ENCODE data around the gene MAP2K6.

The MAP2K6 gene

GRCh38 chr17:69402052-69402451 is 12.4 kb upstream of the MAP2K6 start:
- TF ChIP-seq, protein P1, sequence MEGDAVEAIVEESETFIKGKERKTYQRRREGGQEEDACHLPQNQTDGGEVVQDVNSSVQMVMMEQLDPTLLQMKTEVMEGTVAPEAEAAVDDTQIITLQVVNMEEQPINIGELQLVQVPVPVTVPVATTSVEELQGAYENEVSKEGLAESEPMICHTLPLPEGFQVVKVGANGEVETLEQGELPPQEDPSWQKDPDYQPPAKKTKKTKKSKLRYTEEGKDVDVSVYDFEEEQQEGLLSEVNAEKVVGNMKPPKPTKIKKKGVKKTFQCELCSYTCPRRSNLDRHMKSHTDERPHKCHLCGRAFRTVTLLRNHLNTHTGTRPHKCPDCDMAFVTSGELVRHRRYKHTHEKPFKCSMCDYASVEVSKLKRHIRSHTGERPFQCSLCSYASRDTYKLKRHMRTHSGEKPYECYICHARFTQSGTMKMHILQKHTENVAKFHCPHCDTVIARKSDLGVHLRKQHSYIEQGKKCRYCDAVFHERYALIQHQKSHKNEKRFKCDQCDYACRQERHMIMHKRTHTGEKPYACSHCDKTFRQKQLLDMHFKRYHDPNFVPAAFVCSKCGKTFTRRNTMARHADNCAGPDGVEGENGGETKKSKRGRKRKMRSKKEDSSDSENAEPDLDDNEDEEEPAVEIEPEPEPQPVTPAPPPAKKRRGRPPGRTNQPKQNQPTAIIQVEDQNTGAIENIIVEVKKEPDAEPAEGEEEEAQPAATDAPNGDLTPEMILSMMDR (IDR thresholded peaks at IDR 0.05) = no peak

- TF ChIP-seq, protein P1 (IDR thresholded peaks at IDR 0.05) = no peak
Observed at GRCh38 chr17:69404399-69404798, 10.1 kb upstream of the MAP2K6 start.

DNA sequence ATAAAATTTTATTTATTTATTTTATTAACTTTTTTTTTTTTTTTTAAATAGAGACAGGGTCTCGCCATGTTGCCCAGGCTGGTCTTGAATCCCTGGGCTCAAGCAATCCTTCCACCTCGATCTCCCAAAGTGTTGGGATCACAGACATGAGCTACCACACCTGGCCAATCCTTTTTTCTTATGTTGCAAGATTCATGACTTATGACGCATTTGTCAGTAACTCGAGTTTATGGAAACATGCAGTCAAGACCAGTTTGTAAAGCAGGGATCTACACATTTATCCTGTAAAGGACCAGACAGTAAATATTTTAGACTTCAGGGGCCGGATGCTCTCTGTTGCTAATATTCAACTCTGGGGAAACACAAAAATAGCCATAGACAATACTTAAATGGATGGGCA is 9.4 kb upstream of the MAP2K6 start:
- TF ChIP-seq, protein P1 (IDR thresholded peaks at IDR 0.05) = no peak

GRCh38 chr17:69406941-69407340 is 7.6 kb upstream of the MAP2K6 start:
- TF ChIP-seq, protein P1 (IDR thresholded peaks at IDR 0.05) = no peak

DNA sequence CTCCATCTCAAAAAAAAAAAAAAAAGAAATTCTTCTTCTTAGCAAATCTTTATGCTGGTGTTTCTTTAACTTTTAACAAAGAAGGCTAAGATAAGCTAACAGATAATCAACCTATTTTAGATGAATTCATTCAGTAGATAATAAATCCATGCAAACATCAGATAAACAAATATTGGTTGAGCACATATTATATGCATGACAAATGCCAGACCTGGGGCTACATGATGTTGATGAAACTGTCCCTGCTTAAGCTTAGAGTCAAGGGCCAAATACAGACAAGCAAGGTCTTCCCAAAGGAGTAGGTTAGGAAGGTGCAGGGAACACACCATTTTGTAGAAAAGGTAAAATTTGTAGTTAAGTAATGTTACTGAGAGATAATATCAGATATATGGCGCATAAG is 6.7 kb upstream of the MAP2K6 start:
- TF ChIP-seq, protein P1 (IDR thresholded peaks at IDR 0.05) = no peak

- TF ChIP-seq, protein P1 (IDR thresholded peaks at IDR 0.05) = no peak
Observed at GRCh38 chr17:69410671-69411070, 3.8 kb upstream of the MAP2K6 start.

GRCh38 chr17:69411766-69412165 is 2.7 kb upstream of the MAP2K6 start:
- TF ChIP-seq, protein P1 (IDR thresholded peaks at IDR 0.05) = no peak

DNA sequence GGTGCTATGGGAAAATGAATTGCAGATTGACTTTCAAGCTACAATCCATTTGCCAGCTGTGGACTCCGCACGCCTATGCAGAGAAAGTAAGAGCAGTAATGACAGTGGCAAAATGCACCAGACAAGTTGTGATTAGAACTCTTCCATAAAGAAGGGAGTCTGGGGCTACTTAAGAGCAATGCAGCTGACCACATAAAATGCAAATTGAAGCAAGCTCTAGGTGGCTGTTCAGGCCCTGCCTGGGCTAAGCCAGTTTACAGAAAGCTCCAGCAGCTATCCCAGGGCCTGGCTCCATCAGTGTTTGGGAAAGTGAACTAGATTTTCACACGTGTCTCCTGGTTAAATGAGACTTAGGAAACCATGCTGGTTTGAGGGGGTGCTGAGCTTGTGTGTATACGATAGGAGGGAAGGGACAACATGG is 2.2 kb upstream of the MAP2K6 start:
- TF ChIP-seq, protein P1 (IDR thresholded peaks at IDR 0.05) = no peak

Data from LNCAP (cell line).